ENCODE data around the gene MPHOSPH8.
"Not testable (repeated sequence)": the region's sequence is repeated elsewhere in the genome, so short reads cannot be mapped to it uniquely, and the experiment has no call there.

The MPHOSPH8 gene

DNA sequence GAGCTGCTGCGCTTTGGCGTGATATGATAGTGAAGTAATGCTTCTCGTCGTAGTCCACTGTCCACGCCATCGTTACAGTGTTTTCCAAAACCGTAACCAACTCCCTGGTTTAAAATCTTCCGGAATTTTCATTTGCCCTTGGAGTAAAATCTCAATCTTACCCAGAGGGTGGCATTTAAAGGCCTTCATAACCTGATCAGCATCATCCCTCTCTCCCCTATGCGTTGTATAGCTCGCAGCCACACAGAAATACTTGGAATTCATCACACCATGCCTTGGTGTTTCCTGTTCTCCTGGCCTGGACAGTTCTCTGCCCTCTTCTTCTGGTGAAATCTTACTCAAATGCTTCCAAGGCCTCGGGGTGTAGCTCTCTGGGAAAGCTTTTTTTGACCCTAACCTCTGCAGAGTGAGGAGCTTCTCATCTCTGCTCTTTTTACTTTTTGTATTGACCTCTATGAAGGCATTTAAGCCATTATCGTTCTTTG, 839 bp downstream of the MPHOSPH8 start:
- peak; percentile 37 for DNase-seq

DNA sequence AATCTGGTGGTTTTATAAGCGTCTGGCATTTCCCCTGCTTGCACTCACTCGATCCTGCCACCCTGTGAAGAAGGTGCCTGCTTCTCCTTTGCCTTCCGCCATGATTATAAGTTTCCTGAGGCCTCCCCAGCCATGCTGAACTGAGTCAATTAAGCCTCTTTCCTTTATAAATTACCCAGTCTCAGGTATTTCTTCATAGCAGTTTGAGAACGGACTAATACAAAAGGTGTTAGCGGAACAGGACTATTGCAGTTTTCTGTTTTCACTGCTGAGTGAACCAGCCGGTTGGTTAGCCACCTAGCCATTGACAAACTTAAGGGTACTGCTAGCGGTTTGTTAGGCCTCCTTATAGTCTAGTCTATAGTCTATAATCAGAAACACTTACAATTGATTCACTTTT, 2.5 kb downstream of the MPHOSPH8 start:
- DNase-seq: not testable (repeated sequence)

DNA sequence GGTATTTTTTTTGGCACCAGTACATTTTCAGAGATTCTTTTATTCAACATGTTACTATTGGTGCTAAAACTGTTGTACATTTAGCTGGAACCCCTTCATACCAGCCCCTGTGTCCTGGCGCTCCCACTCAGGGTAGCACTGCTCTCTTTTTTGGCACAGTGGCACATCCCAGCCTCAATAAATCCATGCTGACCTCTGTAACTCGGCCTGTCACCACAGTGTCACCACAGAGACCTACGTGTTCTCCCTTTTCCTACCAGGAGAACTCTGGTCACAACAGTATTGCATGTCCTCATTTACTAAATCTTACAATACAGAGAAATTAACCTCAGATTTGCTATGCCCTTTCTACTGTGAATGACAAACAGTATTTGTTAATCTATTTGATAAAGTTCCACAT, 10.2 kb downstream of the MPHOSPH8 start:
- no peak for DNase-seq

DNA sequence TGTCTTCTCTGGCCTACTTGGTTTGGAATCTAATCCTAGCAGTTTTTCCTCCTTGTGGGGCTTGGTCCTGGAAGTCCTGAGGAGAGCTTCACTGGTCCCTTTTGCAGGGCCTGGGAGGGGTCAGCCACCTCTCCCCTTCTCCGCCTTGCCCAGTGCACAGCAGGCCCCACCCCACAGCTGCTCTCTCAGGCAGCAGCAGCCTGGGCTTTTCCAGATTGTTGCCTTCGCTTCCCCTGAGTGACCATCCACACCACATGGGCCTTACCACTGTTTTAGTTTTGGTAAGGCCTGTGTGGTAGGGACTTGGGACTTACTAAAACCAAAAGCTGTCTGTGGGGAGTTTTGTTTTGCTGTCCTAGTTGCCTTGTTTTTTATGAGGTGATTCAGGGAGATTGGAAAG, 11.5 kb downstream of the MPHOSPH8 start:
- DNase-seq: no peak

DNA sequence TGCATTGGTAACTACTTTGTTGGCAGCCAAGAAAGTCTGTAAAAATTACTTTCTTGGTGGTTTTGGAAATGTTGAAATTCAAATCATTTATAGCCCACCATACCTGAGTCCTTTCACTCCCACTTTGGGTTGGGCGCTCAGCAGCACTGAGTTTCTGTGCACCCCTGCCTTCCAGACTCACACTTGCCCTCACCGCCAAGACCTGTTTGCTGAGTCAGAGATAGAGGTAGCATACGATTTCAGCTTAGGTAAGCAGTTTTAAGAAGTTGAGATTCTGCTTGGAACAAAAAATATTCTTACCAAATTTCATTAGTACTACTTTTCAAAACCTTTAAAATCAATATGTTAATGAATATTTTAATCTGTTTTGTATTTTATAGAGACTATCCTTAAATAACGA, 12.6 kb downstream of the MPHOSPH8 start:
- DNase-seq: no peak

DNA sequence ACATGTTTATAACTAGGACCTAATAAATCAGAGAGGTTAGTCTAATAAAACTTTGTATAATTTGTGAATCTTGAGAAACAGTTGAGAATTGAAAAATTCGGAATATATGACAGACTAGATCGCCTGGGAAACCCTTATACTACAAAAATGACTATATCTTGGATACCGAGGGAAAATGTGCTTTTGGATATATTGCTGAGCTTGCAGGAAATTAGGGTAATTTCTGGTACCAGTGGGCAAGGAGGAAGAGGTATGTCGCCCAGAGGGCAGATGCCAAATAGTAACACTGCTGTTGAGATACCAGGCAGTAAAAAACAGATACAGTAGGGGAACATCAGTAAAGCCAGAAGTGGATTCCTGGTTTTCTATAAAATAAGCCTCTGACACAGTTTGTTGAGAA, 17.3 kb downstream of the MPHOSPH8 start:
- no peak for DNase-seq

DNA sequence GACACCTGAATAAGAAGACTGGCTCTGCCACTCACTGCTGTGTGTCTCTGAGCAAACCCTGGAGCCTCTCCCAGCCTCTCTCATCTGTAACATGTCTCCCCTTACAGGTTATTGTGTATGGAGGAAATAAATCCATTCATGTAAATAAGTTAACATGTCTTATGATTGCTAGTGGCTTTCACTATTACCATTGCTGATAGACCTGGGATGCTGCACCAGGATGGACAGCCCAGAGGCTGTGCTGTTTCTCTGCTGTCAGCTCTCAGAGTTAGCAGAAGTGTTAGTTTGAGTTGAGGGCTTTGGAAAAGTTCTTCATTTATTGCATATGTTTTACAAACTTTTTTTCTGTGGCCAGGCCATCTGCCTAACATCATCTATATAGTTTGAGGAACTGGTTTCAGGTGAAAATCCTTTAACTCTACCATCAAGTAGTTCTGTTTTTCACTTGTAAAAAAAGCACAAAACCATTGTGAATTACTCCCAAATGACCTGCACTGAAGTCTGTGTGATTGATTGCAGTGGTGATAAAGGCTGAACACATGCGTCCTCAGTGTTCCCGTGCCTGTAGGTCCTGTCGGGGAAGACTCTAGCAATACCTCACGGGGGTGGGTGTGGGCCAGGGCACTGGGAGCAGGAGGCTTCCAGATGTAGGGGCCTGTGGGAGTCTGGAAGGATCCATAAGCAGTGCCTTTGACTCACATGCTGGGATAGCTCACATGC, 24.6 kb downstream of the MPHOSPH8 start:
- DNase-seq: no peak

DNA sequence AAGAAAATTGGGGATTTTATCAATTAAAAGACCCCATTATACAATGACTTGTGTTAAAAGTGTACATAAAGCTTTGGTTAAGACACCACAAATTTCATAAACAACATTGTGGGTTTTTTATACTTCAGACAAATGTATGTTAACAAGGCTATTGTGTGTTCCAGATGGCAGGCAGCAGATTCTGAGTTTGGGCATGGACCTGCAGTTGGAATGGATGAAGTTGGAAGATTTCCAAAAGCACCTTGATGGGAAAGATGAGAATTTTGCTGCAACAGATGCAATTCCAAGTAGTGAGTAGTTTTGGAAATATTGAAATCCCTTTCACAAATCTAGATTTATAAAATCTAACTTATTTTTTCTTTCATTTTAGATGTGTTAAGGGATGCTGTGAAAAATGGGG, 25.4 kb downstream of the MPHOSPH8 start:
- no peak for DNase-seq

DNA sequence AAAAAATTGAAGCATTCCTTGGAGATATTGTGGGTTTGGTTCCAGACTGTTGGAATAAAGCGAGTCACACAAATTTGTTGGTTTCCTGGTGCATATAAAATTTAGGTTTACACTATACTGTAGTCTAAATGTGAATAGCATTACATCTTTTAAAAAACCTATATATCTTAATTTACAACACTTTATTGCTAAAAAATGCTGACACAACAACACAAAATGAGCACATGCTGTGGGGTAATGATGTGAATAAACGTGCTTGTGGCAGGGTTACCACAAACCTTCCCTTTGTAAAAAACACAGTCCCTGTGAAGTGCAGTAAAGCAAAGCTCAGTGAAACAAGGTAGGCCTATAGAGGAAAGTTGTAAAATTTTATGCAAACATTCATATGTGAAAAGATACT, 27.7 kb downstream of the MPHOSPH8 start:
- DNase-seq: no peak

DNA sequence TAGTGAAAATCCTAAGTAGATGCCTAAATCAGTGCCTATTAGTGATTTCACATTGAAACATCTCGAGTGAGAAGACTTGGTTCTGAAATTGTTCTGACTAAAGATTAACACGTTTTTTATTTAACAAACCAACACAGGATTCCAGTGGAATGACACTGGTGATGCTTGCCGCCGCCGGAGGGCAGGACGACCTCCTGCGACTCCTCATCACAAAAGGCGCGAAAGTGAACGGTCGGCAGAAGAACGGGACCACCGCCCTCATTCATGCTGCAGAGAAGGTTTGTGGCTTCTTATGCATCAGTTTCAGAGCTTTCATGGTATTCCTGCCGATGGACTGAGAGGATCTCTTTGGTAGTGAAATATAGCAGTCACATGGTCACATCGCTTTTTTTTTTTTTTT, 28.1 kb downstream of the MPHOSPH8 start:
- no peak for DNase-seq

DNA sequence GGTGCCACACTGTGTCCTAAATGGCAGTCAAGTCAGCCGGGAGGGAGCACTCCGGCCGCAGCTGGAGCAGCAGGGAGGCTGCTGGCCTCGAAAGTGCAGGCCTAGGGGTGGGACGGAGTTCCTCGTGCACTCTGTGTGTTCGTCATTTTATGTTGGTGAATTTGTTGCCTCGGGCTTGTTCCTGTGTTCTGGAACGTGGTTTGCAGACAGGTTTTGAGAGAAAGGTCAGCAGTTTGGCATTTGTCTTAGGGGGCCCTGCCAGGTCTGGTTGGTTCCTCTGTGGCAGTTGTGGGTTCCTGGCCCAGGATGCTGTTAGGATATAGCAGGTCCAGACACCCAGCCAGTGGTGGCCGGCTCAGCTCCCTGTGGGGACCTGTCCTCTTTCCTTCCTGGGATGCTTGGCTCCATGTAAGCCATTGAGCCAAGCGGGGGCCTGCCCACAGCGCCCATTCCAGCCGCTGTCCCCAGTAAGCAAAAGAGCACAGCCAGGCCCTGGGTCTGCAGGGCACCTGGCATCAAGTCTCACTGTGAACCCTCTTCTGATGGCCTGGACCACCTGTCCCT, 30.0 kb downstream of the MPHOSPH8 start:
- DNase-seq: no peak

DNA sequence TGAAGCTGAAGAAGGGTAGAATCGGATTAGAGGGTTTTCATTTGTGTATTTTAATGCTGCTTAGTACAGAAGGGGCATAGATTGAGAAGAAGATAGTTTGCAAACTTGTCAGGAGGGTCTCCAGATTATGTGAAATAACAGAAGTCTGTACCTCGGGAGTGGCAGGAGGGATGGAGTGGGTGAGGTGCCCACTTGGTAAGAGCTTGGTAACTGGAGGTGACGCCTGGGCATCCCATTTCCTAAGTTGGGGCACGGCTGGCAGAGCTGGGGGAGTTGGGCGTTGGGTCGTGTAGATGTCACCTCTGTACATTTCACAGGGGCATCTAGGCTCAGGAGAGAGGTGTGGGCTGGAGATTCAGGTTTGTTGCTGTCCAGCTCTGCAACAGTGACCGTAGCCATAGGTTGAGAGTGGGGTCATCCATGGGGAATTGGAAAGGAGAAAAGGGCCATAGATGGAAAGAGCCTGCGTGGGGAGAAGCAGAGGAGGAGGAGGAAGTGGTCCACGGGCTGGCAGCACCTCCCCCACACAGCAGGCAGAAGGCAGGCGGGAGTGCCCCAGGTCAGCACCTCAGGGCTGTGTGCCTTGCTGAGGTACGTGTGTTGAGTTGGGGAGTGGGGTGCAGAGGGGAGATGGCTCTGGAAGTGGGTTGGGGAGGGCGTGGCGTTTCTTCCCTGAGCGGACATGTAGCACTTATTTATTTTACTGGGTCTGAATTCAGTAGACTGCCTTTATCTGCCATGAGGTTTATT, 31.2 kb downstream of the MPHOSPH8 start:
- DNase-seq: no peak

DNA sequence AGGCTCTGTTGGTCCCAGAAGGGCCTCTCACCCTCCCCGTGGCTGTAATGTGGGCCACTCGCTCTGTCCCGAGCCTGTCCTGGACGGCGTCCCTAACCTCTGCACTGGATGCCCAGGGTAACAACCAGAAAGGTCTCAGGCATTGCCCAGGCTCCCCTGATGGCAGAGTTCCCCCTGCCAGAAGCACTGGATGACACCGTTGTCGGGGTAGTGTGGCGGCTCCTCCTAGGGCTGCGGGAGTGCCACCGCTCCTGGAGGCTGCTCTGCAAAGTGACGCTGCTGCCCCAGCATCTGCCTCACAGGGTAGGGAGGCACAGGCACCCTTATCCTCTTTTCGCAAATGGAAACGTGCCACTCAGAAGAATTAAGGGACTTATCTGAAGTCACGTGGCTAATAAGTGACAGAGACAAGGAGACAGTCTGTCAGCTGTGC, 32.0 kb downstream of the MPHOSPH8 start:
- no peak for DNase-seq

DNA sequence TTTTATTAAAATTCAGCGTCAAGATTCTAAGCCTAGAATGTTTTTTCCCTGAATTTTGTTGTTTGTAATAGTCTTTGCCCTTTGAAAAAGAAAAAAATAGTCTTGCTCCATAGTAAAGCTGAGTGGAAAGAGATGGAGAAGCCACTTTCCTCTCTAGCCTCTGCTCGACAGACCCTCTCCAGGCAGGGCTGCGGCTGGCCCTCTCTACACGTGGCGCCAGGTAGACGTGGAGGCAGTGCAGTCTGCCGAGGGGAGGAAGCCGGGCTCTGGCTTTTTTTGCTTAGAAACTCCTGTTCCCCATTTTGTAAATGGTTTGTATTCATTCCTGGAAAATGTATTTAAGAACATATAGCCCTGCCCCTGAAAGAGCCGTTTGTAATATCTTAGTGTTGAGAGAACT, 35.3 kb downstream of the MPHOSPH8 start:
- no peak for DNase-seq

DNA sequence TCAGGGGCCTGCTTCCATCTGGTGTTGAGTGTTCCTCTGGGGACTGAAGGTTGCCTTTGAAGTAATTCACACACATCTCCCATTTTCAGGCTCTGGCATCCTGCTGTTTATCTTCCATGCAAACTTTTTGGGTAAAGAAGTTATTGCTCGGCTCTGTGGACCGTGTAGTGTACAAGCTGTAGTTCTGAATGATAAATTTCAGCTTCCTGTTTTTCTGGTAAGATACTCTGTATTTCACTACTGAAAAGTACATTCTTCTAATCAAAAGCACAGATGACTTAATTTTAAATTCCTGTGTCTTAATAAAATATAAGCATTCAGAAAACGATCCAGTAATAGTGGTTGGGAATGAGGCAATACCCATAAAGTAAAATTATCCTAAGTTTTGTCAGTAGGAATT, 36.7 kb downstream of the MPHOSPH8 start:
- DNase-seq: no peak

DNA sequence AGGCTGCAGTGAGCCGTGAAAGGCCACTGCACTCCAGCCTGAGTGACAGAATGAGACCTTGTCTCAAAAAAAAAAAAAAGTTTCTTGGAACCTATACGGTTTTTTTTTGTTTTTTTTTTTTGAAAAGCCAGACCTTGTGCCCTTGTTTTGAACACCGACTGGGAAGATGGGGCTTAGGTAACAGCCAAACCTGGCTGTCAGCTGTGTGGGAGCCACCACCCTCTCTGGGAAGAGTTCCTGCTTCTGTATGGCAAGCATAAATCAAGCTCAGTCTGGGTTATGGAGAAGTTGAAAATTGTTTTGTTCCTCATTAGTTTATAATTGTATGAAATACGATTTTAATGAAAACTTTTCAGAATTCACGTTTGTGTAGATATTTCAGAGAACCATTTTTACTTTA, 39.5 kb downstream of the MPHOSPH8 start:
- no peak for DNase-seq

DNA sequence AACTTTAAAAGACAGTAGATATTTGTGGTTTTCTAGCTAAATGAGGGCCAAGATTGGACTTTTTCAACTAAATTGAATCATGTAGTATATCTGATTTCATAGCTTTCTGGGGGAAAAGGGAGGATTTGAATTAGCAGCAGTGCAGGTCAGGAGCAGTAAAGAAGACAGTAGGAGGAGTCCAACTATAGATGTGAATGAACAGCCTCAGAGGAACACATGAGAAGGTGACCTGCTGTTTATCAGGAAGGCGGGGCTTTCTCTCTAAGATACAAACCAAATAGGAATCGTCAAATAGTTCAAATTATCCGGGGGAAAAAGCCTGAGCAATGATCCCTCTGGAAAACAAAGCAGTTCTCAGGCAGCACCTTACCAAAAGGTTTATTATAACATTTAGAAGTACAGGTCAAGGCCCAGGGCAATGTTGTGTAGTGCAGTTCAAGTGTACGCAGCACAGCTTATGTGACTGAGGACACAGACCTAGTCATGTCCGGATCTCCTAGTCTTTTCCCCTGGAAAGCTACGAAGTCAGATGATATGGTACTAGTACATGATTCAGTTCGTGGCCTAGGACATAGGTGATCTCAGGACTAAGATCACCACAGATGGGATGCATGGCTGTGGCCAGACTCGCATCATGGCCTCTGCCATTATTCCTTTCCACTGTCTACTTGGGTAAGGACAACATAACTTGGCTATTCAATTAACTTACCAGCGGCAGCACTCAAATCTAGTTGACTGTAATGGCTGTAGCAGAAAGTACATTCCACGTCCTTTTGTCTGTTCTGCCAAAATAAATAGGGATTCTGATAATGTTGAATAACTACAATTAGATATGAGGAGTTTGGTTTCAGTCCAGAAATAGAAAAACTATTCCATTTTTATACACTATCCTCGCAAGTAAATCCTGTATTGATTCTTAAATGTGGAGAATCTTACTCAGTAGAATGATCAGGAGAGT, 40.3 kb downstream of the MPHOSPH8 start:
- no peak for DNase-seq

DNA sequence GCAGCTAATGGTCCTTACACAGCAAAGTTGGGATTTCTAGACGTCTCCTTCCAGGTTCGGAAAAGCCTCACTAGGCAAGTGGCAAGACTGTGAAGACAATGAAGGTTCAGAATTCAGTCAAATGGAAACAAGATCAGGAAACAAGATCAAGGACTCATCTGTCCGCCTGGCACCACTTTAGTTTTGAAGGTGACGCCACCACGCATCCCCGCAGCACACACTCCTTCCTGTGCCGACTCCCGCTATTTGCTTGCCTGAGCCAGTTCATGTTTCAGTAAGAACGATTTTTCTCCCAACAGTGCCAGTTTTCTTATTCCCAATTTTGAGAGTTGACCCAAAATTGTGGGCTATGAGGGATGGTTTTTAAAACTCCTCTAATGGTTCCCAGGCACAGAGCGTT, 41.4 kb downstream of the MPHOSPH8 start:
- no peak for DNase-seq

DNA sequence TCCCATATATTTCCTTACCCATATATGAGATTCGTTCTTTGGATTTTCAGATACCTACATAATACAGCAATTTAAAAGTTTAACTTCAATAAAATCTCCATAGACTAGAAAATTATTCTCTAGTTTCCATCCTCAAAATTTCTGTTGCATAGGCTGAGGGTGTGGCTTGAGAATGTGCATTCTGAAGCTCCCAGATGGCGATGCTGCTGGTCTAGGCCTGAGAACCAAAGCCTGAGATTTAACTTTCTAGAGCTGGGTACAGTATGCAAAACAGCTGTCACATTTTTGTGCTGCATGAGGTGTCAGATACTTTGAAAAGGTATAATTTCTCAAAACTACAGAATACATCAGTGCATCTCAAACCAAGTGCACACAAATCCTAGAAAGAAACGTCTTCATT, 42.7 kb downstream of the MPHOSPH8 start:
- no peak for DNase-seq

DNA sequence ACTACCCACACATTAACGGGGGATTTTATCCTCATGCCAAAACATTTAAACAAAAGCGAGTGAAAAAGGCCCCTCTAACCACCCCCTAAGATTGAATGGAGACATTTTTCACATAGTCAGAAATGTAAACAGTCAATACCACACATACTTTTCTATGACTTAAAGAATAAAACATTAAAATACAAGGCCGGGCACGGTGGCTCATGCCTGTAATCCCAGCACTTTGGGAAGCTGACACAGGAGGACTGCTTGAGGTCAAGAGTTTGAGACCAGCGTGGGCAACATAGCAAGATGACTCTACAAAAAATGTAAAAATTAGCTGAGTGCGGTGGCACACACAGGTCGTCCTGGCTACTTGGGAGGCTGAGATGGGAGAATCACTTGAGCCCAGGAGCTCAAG, 47.3 kb downstream of the MPHOSPH8 start:
- no peak for DNase-seq

DNA sequence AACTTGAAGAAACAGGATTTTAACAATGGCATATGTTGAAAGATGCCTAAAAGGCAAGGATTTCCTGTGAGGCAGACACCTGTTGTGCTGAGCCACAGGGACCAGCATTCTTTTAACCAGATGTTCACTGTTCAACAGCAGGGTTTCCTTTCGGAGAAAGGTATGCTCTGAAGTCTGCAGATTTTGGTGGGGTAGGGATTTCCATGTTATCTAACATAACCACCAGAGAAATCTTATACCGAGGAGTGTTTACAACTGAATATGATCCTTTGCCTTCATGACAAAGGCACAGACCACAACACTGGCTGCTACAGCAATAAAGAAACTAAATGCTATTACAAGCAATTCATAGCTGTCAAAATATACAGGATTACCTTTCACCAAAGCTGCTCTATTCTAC, 48.1 kb downstream of the MPHOSPH8 start:
- no peak for DNase-seq

DNA sequence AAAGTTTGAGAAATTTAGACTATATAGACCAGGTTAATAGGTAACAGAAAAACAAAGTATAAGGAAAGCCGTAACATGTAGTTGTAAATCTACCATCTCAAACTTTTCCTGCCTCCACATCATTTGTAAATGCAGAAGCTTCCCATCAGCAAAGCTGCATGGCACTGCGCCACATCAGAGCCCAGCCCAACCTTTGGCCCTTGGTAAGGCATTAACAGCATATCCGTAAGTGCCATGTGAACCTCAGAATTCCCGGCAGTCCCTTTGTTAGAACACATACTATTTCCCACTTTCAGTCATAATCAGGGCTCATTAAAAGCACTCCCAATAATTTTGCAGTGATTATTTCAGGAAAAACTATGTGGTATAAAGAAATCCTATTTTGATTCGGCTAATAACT, 51.6 kb downstream of the MPHOSPH8 start:
- no peak for DNase-seq

DNA sequence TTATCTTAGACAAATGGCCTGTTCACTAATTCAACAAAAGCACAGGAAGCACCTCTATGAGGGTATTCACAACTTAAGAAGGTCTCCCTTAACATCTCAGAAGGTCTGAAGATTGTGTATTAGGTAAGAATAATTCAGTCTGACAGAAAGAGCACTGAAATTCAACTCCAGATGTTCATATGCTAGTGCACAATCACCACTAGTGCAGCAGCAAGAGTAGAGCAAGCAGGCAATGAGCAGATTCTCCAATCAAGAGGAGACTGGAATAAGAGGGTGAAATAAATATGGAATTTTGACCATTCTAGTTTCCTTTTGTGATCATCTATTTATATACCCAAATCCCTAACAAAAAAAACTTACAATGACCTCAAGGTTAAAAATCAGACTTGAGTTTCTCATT, 52.0 kb downstream of the MPHOSPH8 start:
- DNase-seq: no peak
